Measurements from ENCODE around the gene MSANTD1. TPM values are rescaled to one million over a fixed set of nuclear protein-coding genes. Genes with fewer than 3 reads are reported as not detected.
"Not testable (repeated sequence)": the region's sequence is repeated elsewhere in the genome, so short reads cannot be mapped to it uniquely, and the experiment has no call there.

The MSANTD1 gene
- total and polyA plus RNA-seq, 9 donors, result 0.15 to 1.4 (median 0.87) TPM

DNA sequence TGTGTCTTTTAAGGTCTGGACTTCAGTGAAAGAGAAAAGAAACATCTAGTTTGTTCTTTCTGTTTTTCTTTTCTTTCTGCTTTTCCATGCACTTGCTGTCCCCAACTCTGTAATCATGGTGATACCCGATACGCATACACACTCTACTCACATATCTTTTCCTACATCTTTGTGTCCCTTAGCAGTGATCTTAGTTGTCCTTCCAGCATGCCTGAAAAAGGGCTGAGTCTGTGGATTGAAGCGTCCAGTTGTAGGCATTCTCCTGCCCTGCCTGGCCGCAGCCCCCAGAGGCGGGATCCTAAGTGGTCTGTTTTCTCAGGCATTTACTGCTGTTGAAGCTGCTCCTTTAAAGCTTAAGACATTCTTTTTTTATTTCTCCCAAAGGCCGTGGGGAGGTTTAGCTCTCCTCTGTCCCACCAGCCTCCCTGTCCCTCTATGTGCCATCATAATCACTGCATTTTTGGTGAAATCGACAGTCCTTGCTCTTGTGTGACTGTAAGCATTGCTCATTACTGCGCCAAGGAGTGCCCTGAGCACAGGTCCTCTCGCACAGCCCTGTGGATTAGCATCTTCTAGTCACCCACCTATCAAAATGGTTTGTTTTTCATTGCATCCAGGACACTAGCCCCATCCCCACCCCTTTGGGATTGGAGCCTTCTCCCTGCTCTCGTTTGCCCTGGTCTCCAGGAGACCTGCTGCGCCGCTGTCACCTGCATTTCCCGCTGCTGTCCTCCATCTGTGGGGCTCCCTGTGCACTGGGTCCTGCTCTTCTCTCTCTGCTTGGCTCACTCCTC, 48.3 kb downstream of the MSANTD1 start:
- WGBS, 3 donors, result 94 to 96% (median 95%) methylated on average over 13 of the region's 13 CpGs
- DNase-seq, result no peak

DNA sequence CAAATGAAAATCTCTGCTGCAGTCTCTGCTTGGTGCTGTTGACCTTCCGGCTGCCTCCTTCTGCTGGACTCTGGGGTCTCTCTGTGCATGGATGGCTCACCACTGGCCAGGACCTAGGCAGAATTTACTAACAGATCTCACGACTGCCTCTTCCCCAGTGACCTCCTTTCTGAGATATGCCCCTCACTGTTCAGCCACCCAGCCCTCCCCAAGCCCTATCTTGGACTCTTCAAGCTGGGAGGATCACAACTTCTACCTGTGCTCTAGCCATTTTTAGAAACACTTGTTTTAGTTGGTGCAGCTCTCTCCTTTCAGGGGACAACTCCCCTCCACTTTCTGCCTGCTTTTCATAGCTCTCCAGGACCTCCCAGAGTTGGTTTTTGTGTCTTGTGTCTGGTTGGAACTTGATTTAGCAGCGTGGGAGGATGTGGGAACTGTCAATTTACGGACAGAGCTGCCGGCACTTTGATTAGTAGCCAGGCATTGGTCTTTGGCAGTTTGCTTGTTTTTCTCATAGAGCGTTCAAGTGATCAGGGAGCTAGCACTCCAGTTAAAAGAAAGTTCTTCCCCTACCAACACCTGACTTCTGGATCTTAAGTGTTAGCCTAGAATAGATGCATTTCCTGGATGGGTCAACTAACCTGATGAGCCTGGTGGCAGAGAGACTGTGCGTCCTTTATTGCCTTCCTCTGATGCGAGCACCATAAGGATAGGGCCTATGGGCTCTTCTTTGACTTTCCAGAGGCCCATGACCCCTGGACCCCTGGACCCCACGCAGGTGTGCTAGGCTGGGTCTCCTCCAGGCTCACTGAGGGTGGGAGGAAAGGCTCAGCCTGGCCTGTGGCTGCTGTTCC, 50.4 kb downstream of the MSANTD1 start:
- Histone ChIP-seq H3K36me3 (no peaks in the 10 kb centered on the region), H3K4me3 (no peak overlapping the region), H3K27ac (no peak overlapping the region), H3K9me3 (no peaks in the 10 kb centered on the region), H3K4me1 (ENCODE audit: insufficient read depth) (peaks cover 8% of the 10 kb centered on the region), H3K27me3 (no peaks in the 10 kb centered on the region)
- peak in 1 of 5 donors; percentile 5 for DNase-seq
- TF ChIP-seq EP300 (IDR thresholded peaks at IDR 0.05) (no peak), POLR2A (IDR thresholded peaks at IDR 0.05) (no peak)
- TF ChIP-seq, protein P1, sequence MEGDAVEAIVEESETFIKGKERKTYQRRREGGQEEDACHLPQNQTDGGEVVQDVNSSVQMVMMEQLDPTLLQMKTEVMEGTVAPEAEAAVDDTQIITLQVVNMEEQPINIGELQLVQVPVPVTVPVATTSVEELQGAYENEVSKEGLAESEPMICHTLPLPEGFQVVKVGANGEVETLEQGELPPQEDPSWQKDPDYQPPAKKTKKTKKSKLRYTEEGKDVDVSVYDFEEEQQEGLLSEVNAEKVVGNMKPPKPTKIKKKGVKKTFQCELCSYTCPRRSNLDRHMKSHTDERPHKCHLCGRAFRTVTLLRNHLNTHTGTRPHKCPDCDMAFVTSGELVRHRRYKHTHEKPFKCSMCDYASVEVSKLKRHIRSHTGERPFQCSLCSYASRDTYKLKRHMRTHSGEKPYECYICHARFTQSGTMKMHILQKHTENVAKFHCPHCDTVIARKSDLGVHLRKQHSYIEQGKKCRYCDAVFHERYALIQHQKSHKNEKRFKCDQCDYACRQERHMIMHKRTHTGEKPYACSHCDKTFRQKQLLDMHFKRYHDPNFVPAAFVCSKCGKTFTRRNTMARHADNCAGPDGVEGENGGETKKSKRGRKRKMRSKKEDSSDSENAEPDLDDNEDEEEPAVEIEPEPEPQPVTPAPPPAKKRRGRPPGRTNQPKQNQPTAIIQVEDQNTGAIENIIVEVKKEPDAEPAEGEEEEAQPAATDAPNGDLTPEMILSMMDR (IDR thresholded peaks at IDR 0.05), result no peak
- intact Hi-C loops (cut with DNase I), result no loop called here
- WGBS, 3 donors, result 49 to 57% (median 50%) methylated on average over 9 of the region's 9 CpGs

More for the DNA sequence above, 48.3 kb downstream of the MSANTD1 start:
- Histone ChIP-seq H3K4me3 (no peak overlapping the region), H3K36me3 (no peaks in the 10 kb centered on the region), H3K9me3 (no peaks in the 10 kb centered on the region), H3K27ac (no peak overlapping the region), H3K4me1 (ENCODE audit: insufficient read depth) (peaks cover 6% of the 10 kb centered on the region), H3K27me3 (no peaks in the 10 kb centered on the region)
- intact Hi-C loops (cut with DNase I), result no loop called here
- TF ChIP-seq EP300 (IDR thresholded peaks at IDR 0.05), result no peak
- TF ChIP-seq POLR2A (IDR thresholded peaks at IDR 0.05), result no peak
- TF ChIP-seq, protein P1 (IDR thresholded peaks at IDR 0.05), result no peak

- no peak overlapping the region for H3K27ac ChIP-seq
- DNase-seq, result peak in 1 of 5 donors; percentile 12
- H3K9me3 ChIP-seq, result no peaks in the 10 kb centered on the region
- intact Hi-C loops (cut with DNase I), result no loop called here
- no peaks in the 10 kb centered on the region for H3K27me3 ChIP-seq
- no peaks in the 10 kb centered on the region for H3K36me3 ChIP-seq
- TF ChIP-seq POLR2A (IDR thresholded peaks at IDR 0.05), result no peak
- TF ChIP-seq EP300 (IDR thresholded peaks at IDR 0.05), result no peak
- TF ChIP-seq, protein P1 (IDR thresholded peaks at IDR 0.05), result no peak
- WGBS, 3 donors, result 82 to 90% (median 86%) methylated on average over 17 to 19 of the region's 19 CpGs
- H3K4me1 ChIP-seq (ENCODE audit: insufficient read depth), result peaks cover 12% of the 10 kb centered on the region
- no peak overlapping the region for H3K4me3 ChIP-seq
These were observed 51.2 kb downstream of the MSANTD1 start for GRCh38 chr4:3299976-3300671.

DNA sequence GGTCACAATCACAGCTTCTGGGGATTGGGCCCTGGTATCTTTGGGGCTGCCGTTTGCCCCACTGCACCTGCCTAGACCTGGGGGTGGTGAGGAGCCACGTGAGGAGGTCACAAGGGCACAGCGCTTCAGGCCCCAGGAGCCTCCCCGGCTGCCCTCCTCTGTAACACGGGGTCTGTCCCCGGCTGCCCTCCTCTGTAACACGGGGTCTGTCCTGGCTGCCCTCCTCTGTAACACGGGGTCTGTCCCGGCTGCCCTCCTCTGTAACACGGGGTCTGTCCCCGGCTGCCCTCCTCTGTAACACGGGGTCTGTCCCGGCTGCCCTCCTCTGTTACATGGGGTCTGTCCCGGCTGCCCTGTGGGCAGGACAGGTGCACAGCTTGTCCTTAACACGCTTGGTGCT, 51.9 kb downstream of the MSANTD1 start:
- WGBS, 3 donors, result 87 to 94% (median 88%) methylated on average over 15 of the region's 15 CpGs
- intact Hi-C loops (cut with DNase I); H3K27ac ChIP-seq; H3K4me3 ChIP-seq; H3K27me3 ChIP-seq; H3K9me3 ChIP-seq; DNase-seq; H3K36me3 ChIP-seq: not testable (repeated sequence)
- H3K4me1 ChIP-seq (ENCODE audit: insufficient read depth), result peaks cover 18% of the 10 kb centered on the region

All from ovary (tissue), 9 donors.